WTC11 (cell line): Measurements from ENCODE around the gene ARHGAP26. TPM values are rescaled to one million over a fixed set of nuclear protein-coding genes. Genes with fewer than 3 reads are reported as not detected.

Experiments
- ATAC-seq: fragments of 200-7000 bp; cut with Tn5 transposase; 2 replicates; pipeline ENCODE4 v1.10.0; 2021; ENCODE audit warnings: mild to moderate bottlenecking, moderate library complexity
- CTCF ChIA-PET: fragments of 300-600 bp; sonication (Branson Sonifier 250); formaldehyde crosslinking; loops from one replicate; lab custom pipeline; 2021; ENCODE audit warnings: antibody characterized with exemption; lab: Charles Lee
- POLR2A ChIA-PET: fragments of 350-600 bp; sonication (Branson Sonifier 250); formaldehyde crosslinking; loops from one replicate; lab custom pipeline; 2021; ENCODE audit warnings: antibody characterized with exemption; lab: Charles Lee
- DNase-seq: peaks from one replicate; pipeline ENCODE4 v3.0.0; 2021; ENCODE audit warnings: low spot score
- H3K27ac Mint-ChIP-seq: 2 replicates; pipeline ENCODE4 v1.8.0; 2021; ENCODE audit warnings: mixed read lengths
- H3K27me3 Mint-ChIP-seq: 2 replicates; pipeline ENCODE4 v1.8.0; 2021; ENCODE audit warnings: low read depth, mild to moderate bottlenecking, moderate library complexity, mixed read lengths
- H3K36me3 Mint-ChIP-seq: 2 replicates; pipeline ENCODE4 v1.8.0; 2021; ENCODE audit warnings: mixed read lengths
- H3K4me1 Mint-ChIP-seq: 2 replicates; pipeline ENCODE4 v1.8.0; 2022; ENCODE audit warnings: mixed read lengths
- H3K4me3 Mint-ChIP-seq: 2 replicates; pipeline ENCODE4 v1.8.0; 2021; ENCODE audit warnings: mild to moderate bottlenecking, moderate library complexity, mixed read lengths
- H3K9me3 Mint-ChIP-seq: 2 replicates; pipeline ENCODE4 v1.8.0; 2021; ENCODE audit warnings: mixed read lengths
- ETV6 ChIP-seq: sonication (generic); formaldehyde crosslinking; IDR thresholded peaks from 2 replicates; pipeline ENCODE4 v1.8.1; 2022; ENCODE audit warnings: mild to moderate bottlenecking, missing genetic modification reagents
- FOXP4 ChIP-seq: sonication (generic); formaldehyde crosslinking; IDR thresholded peaks from 2 replicates; pipeline ENCODE4 v1.8.0; 2022; ENCODE audit warnings: mild to moderate bottlenecking, missing genetic modification reagents
- HMGA2 ChIP-seq: fragments of 250-450 bp; sonication (Bioruptor Pico); IDR thresholded peaks from 2 replicates; pipeline ENCODE4 v1.4.0; 2021; ENCODE audit warnings: mild to moderate bottlenecking, moderate library complexity
- IRF2 ChIP-seq: sonication (generic); formaldehyde crosslinking; IDR thresholded peaks from 2 replicates; pipeline ENCODE4 v1.8.0; 2022; ENCODE audit warnings: low read depth, missing genetic modification reagents, borderline replicate concordance
- JUN ChIP-seq: sonication (generic); formaldehyde crosslinking; IDR thresholded peaks from 2 replicates; pipeline ENCODE4 v1.8.0; 2023; ENCODE audit warnings: mild to moderate bottlenecking, missing genetic modification reagents
- OVOL2 ChIP-seq: fragments of 250-450 bp; sonication (Bioruptor Pico); IDR thresholded peaks from 2 replicates; pipeline ENCODE4 v1.9.0; 2021; ENCODE audit warnings: mild to moderate bottlenecking, borderline replicate concordance
- TP53 ChIP-seq: sonication (generic); formaldehyde crosslinking; IDR thresholded peaks from 2 replicates; pipeline ENCODE4 v1.8.1; 2023; ENCODE audit warnings: mild to moderate bottlenecking, missing genetic modification reagents
- ZNF219 ChIP-seq: sonication (generic); formaldehyde crosslinking; IDR thresholded peaks from 2 replicates; pipeline ENCODE4 v1.8.0; 2023; ENCODE audit warnings: missing genetic modification reagents, mild to moderate bottlenecking, borderline replicate concordance
- ZNF232 ChIP-seq: sonication (generic); formaldehyde crosslinking; IDR thresholded peaks from 2 replicates; pipeline ENCODE4 v1.8.0; 2022; ENCODE audit warnings: mild to moderate bottlenecking, missing genetic modification reagents
- ZNF317 ChIP-seq: sonication (generic); formaldehyde crosslinking; IDR thresholded peaks from 2 replicates; pipeline ENCODE4 v1.8.1; 2023; ENCODE audit warnings: low read depth, mild to moderate bottlenecking, moderate library complexity, missing genetic modification reagents, borderline replicate concordance
- total RNA-seq: library from RNA; stranded (reverse); gene quantifications from 3 replicates; pipeline ENCODE4 v1.2.3, GENCODE V29; 2021
- TF ChIP-seq, protein P1 (sequence below): fragments of 250-450 bp; sonication (Bioruptor Pico); IDR thresholded peaks from 2 replicates; pipeline ENCODE4 v1.9.0; 2021; ENCODE audit warnings: mild to moderate bottlenecking, borderline replicate concordance
- TF ChIP-seq, protein P2 (sequence below): sonication (generic); formaldehyde crosslinking; IDR thresholded peaks from 2 replicates; pipeline ENCODE4 v1.8.1; 2022; ENCODE audit warnings: missing genetic modification reagents, borderline replicate concordance
- TF ChIP-seq, protein P3 (sequence below): sonication (generic); formaldehyde crosslinking; IDR thresholded peaks from 2 replicates; pipeline ENCODE4 v1.8.1; 2023; ENCODE audit warnings: mild to moderate bottlenecking, moderate library complexity, missing genetic modification reagents

ARHGAP26 gene
- total RNA-seq, 1 experiment from 2014 or later = 22.3 TPM

GRCh38 chr5:143148771-143149170, 378.6 kb downstream of the ARHGAP26 start:
- TF ChIP-seq ZNF317 (no peak), ZNF232 (CRISPR knock-in tag) (no peak), HMGA2 (no peak), ETV6 (no peak), FOXP4 (CRISPR knock-in tag) (no peak), ZNF219 (CRISPR knock-in tag) (no peak), IRF2 (CRISPR knock-in tag) (no peak), JUN (CRISPR knock-in tag) (no peak)
- TF ChIP-seq, protein P1, sequence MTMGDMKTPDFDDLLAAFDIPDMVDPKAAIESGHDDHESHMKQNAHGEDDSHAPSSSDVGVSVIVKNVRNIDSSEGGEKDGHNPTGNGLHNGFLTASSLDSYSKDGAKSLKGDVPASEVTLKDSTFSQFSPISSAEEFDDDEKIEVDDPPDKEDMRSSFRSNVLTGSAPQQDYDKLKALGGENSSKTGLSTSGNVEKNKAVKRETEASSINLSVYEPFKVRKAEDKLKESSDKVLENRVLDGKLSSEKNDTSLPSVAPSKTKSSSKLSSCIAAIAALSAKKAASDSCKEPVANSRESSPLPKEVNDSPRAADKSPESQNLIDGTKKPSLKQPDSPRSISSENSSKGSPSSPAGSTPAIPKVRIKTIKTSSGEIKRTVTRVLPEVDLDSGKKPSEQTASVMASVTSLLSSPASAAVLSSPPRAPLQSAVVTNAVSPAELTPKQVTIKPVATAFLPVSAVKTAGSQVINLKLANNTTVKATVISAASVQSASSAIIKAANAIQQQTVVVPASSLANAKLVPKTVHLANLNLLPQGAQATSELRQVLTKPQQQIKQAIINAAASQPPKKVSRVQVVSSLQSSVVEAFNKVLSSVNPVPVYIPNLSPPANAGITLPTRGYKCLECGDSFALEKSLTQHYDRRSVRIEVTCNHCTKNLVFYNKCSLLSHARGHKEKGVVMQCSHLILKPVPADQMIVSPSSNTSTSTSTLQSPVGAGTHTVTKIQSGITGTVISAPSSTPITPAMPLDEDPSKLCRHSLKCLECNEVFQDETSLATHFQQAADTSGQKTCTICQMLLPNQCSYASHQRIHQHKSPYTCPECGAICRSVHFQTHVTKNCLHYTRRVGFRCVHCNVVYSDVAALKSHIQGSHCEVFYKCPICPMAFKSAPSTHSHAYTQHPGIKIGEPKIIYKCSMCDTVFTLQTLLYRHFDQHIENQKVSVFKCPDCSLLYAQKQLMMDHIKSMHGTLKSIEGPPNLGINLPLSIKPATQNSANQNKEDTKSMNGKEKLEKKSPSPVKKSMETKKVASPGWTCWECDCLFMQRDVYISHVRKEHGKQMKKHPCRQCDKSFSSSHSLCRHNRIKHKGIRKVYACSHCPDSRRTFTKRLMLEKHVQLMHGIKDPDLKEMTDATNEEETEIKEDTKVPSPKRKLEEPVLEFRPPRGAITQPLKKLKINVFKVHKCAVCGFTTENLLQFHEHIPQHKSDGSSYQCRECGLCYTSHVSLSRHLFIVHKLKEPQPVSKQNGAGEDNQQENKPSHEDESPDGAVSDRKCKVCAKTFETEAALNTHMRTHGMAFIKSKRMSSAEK (CRISPR knock-in tag) = no peak
- TF ChIP-seq, protein P2, sequence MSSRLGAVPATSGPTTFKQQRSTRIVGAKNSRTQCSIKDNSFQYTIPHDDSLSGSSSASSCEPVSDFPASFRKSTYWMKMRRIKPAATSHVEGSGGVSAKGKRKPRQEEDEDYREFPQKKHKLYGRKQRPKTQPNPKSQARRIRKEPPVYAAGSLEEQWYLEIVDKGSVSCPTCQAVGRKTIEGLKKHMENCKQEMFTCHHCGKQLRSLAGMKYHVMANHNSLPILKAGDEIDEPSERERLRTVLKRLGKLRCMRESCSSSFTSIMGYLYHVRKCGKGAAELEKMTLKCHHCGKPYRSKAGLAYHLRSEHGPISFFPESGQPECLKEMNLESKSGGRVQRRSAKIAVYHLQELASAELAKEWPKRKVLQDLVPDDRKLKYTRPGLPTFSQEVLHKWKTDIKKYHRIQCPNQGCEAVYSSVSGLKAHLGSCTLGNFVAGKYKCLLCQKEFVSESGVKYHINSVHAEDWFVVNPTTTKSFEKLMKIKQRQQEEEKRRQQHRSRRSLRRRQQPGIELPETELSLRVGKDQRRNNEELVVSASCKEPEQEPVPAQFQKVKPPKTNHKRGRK (CRISPR knock-in tag) = no peak
- H3K27me3 Mint-ChIP-seq = no peaks in the 10 kb centered on the region
- ChIA-PET POLR2A (no interaction called here), CTCF (no interaction called here)
- ATAC-seq (no peak), DNase-seq (no peak)
- no peak overlapping the region for H3K27ac Mint-ChIP-seq
- H3K36me3 Mint-ChIP-seq = peaks cover 15% of the 10 kb centered on the region
- no peaks in the 10 kb centered on the region for H3K4me1 Mint-ChIP-seq
- H3K9me3 Mint-ChIP-seq = peaks cover 6% of the 10 kb centered on the region; the same call in 1 of the 2 replicates
- H3K4me3 Mint-ChIP-seq = no peak overlapping the region

- CTCF ChIA-PET = no interaction called here
- H3K27me3 Mint-ChIP-seq = no peaks in the 10 kb centered on the region
- no peak overlapping the region for H3K27ac Mint-ChIP-seq
- POLR2A ChIA-PET = no interaction called here
- TF ChIP-seq OVOL2 (CRISPR knock-in tag) (no peak), TP53 (CRISPR knock-in tag) (no peak)
- TF ChIP-seq, protein P3, sequence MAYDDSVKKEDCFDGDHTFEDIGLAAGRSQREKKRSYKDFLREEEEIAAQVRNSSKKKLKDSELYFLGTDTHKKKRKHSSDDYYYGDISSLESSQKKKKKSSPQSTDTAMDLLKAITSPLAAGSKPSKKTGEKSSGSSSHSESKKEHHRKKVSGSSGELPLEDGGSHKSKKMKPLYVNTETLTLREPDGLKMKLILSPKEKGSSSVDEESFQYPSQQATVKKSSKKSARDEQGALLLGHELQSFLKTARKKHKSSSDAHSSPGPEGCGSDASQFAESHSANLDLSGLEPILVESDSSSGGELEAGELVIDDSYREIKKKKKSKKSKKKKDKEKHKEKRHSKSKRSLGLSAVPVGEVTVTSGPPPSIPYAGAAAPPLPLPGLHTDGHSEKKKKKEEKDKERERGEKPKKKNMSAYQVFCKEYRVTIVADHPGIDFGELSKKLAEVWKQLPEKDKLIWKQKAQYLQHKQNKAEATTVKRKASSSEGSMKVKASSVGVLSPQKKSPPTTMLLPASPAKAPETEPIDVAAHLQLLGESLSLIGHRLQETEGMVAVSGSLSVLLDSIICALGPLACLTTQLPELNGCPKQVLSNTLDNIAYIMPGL (CRISPR knock-in tag) = no peak
- TF ChIP-seq, all 79 proteins: peak for 0
- H3K4me3 Mint-ChIP-seq = no peak overlapping the region
- peaks cover under 1% of the 10 kb centered on the region for H3K4me1 Mint-ChIP-seq
- ATAC-seq (no peak), DNase-seq (no peak)
- peaks cover 15% of the 10 kb centered on the region for H3K36me3 Mint-ChIP-seq
- H3K9me3 Mint-ChIP-seq = peaks cover 6% of the 10 kb centered on the region; the same call in 1 of the 2 replicates
Observed at GRCh38 chr5:143149759-143150158, 379.6 kb downstream of the ARHGAP26 start.
